Inflammatory macrophage treated with lipopolysaccharide for 1 hour (primary cell): ENCODE data around the gene LRP5.

Experiments
- DNase-seq, 2 donors: peaks; one replicate each; pipeline ENCODE4 v3.0.0-alpha.2; 2020 to 2022

The LRP5 gene

GRCh38 chr11:68347841-68348240 is 35.5 kb downstream of the LRP5 start:
- no peak for DNase-seq

DNA sequence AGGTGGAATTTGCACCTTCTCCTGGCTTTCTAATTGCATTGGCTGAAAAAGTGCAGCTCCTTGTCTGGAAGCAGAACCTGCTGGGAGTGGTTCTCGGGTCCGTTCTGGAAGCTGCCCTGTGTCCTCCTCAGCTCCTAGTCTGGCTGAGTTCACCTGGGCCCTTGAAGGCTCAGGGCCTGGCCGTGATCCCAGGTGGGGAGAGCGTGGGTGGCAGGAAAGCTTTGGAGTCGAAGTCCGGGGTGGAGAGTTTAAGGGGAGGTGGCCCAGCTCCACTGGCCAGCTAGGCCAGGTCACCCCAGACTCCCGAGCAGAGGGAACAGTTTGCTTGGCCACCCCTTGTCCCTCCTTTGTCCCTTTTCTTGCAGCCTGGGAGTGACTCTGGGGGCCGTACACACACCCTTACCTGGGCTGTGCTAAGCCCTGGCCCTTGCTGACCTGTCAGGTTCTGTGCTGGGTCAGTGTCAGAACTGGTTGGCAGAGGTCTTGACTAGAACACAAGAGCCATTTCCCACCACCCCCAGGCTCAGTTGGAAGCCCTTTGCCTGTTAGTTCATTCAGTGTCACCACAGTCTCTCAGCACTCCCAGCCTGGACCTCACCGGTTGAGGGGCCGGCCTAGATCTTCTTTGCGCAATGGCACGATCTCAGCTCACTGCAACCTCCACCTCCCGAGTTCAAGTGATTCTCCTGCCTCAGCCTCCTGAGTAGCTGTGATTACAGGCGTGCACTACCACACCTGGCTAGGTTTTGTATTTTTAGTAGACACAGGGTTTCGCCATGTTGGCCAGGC is 37.3 kb downstream of the LRP5 start:
- no peak for DNase-seq

DNA sequence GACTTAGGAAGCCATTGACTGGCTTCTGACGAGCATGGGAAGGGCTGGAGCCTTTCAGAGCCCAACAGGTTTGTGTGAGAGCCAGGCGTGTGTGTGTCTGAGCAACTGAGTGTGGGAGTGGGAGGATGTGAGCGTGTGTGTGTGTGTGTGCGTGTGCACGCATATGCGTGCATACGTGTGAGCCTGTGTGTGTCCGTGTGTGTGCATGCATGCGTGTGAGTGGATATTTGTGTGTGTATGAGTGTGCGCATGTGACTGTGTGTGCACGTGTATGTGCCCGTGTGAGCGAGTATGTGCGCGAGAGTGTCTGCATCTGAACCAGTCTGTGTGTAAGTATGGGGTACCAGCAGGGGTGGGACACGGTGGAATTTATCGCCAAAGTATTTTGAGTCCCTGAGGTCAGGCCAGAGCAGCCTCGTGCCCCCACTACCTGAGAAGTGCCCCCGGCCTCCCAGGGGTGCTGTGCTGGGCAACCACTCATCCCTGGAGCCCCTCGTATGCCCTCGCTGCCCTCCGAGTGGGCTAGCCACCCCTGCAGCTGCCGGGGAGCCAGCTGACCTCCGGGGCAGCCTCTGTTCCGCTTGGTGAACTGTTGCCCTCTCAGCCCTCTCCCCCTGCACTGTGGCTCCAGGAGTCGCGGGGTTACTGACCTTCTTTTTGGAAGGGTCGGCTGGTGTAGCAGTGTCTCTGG is 38.5 kb downstream of the LRP5 start:
- DNase-seq: no peak

DNA sequence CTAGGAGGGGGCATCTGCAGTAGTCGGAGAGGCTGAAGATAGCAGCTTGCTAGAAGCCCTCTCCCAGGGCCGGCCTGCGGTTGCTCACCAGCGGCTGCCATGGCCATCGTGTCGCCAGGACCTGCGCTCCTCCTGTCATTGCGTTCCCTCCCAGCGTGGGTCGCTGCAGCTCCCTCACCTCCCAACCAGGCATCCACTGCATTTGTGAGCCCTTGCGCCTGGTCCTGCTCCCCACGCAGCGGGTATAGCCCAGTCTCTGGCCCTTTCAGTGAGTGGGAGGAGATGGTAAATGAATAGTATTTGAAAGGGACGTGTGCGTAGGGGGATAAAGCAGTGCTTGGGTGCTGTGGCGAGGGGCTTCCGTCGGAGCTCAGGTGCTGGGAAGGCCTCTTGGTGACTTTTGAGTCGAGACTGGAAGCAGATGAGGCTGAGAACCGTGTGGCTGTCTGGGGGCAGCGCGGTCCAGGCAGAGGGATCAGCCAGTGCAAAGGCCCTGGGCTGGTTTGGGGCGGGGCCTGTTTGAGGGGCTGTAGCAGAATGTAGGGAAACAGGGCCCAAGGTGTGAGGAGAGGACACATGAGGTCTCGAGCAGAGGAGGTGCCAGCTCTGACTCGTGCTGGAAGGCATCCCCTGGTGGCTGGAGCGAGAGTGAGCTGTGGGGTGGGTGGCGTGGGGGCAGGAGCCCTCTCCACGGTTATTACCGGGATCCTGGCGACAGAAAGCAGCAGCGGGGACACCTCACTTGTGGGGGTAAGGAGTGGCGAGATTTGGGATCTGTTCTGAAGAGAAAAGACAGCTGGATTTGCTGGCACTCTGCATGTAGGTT is 39.3 kb downstream of the LRP5 start:
- no peak for DNase-seq

DNA sequence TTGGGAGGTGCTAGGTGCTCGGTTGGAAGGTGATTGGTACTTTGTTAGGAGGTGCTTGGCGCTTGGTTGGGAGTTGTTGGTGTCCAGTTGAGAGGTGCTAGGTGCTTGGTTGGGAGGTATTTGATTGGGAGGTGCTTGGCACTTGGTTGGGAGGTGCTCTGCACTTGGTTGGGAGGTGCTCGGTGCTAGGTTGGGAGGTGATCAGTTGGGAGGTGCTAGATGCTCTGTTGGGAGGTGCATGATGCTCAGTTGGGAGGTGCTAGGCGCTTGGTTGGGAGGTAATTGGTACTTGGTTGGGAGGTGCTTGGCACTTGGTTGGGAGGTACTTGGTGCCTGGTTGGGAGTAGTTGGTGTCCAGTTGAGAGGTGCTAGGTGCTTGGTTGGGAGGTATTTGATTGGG is 40.2 kb downstream of the LRP5 start:
- no peak for DNase-seq

- DNase-seq: no peak
Observed at GRCh38 chr11:68353118-68353517, 40.7 kb downstream of the LRP5 start.

DNA sequence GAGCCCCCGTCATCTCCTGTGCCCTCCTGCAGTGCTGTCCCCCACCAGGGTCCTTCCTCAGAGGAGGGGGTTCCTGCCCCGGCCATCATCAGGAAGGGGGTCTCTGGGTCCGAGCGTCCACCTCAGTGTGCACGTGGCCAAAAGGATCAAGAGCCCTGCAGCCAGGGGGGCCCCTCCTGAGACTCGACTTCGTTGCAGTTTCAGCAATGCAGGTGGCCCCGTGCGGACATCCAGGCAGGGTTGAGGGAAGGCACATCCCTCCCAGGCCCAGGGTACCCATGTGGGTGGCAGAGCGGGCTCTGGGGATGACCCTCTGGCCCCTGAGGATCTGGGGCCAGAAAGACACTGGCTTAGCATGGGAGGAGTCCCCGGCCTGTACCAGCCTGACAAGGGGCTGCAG is 41.3 kb downstream of the LRP5 start:
- no peak for DNase-seq

DNA sequence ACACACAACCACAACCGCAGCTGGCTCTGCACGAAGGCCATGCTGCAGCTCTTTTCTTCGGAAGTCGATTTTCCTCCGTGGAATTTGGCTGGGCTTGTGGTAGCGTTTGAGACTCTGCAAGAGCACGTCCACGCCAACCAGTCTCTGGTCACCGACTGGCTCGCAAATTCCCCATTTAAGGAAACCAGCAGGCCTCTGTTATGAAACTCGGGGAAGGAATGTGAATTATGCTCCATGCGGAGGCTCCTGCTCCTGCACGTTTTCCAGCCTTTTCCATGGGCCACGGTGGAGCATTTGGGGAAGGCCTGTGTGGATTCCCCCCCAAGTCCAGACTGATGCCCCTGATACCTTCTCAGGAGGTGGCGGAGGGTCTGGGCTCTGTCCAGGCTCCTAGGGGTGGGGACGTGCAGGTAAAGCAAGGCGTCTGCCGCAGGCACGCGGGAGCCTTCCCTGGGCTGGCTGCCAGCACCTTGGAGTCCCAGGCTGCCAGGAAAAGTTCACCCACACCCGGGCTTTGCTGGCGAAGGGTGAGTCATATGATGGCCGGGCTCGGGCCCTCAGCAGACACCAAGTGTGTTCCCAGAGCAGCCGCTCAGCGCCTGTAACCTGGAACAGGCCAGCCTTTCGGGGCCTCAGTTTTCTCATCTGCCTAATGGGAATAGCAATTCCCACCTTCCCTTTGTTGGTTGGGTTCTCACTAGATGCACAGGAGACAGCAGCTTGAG is 41.9 kb downstream of the LRP5 start:
- no peak for DNase-seq

DNA sequence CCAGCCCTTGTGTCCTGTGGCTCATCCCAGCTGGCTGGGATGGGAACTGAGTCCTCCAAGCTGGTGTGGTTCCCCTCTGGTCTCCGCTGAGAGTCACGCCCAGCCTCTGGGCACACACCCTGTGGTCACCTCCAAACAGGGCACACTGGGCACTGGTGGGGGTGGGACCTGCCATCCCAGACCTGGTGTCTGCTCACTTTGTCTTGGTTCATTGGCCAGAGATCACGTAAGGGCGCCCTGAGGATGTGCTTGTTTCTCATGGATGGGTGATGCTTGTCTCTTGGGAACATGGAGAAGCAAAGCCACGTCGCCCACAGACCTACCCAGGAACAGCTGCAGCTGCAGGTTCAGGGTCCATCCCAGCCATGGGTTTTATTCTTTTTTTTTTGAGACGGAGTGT is 43.1 kb downstream of the LRP5 start:
- DNase-seq: no peak

DNA sequence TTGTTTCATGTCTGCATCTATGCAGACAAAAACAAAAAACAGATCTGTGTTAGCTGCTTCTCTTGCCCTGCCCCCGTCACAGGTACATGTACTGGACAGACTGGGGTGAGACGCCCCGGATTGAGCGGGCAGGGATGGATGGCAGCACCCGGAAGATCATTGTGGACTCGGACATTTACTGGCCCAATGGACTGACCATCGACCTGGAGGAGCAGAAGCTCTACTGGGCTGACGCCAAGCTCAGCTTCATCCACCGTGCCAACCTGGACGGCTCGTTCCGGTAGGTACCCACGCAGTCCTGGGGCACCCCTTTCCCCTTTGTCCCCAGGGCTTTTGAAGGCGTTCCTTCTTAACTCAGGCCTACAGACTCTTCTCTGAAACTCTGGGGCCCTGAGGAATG is 45.2 kb downstream of the LRP5 start:
- DNase-seq: no peak

- DNase-seq: no peak
Observed at GRCh38 chr11:68358416-68358815, 46.0 kb downstream of the LRP5 start.

DNA sequence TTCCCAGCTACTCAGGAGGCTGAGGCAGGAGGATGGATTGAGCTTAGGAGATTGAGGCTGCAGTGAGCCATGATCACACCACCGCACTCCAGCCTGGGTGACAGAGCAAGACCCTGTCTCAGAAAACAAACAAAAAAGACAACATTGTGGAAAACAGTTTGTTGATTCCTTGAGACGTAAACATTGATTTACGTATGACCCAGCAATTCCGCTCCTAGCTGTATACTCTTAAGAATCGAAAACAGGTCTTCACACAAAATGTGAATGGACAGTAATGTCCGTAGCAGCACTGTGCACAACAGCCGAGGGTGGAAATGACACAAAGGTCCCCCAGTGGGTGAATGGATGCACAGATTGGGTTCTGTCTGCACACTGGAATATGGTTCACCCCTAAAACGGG is 49.3 kb downstream of the LRP5 start:
- DNase-seq: no peak

DNA sequence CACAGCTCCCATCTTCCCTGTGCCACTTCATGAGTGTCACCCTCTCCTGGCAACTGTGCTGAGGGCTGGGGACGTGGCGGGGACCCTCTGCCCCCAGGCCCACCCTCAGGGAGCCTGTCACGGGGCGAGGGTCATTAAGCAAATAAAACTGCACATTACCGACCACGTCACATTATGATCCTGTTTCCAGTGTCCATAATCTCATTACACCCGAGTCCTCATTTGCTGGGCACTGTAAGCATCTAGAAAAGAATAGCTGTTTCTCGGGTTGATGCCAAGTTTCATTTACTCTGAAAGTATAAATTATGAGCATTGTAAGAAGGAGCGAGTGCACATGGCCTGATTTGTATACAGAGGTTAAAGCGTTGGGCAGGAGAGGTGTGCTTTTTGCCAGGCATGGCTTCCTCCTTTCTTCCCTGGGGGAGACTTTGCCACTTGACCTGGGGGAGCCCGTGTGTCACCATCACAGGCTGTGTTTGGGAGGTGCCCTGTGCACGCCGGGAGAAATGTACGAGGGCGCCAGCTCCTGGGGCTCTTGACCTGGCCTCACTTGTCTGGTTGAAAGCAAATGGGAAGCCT is 50.5 kb downstream of the LRP5 start:
- DNase-seq: no peak

GRCh38 chr11:68363776-68364175 is 51.4 kb downstream of the LRP5 start:
- no peak for DNase-seq

DNA sequence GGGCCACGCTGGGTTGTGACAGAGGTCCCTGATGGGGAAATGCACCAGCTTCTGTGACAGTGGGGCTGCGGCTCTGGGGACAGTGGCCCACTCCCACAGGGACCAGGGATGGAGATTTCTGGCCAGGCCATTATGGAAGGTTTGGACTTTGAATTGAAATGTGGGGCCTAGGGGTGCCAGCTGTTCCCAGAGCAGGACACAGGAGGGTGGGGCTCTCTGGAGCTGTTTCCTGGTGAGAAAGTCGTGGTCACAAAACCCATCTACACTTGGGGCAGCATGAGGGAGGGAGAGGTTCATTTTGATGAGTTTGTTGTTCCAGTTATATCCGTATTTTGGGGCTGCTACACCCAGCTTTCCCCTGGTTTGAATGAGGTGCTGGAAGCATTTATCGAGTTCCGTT is 52.2 kb downstream of the LRP5 start:
- no peak for DNase-seq

GRCh38 chr11:68365943-68366435 is 53.6 kb downstream of the LRP5 start:
- DNase-seq: no peak

DNA sequence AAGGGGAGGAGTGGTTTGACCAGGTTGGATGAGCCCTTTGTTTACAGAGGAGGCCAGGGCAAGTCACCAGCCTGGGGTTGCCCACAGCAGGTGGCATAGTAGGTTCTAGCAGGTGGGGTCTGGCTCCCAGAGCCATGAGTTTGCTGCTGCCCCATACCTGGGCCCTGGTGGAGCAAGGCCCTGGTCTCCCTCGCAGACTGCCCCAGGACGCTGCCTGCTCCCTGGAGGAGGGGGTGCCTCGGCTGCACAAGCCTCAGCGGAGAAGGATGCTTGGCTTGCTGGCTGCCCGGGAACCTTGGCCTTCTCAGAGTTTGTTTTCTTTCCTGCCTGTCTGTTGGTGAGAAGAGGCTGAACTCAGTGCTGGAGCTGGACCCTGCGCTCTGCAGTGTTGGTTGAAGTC is 54.9 kb downstream of the LRP5 start:
- DNase-seq: no peak

- no peak for DNase-seq
Observed at GRCh38 chr11:68369756-68370155, 57.4 kb downstream of the LRP5 start.

GRCh38 chr11:68370211-68371111 is 58.1 kb downstream of the LRP5 start:
- DNase-seq: peak; percentile 64 to 79

- no peak for DNase-seq
Observed at GRCh38 chr11:68371171-68372041, 59.0 kb downstream of the LRP5 start.
